HG03439 (cell line): Measurements from ENCODE around the gene SPTBN2.
"Not testable (repeated sequence)": the region's sequence is repeated elsewhere in the genome, so short reads cannot be mapped to it uniquely, and the experiment has no call there.

Experiments used
- ATAC-seq: cut with Tn5 transposase; IDR thresholded peaks from one replicate; pipeline ENCODE4 v1.9.1; 2021; ENCODE audit warnings: mild to moderate bottlenecking, moderate library complexity; ENCODE audit not compliant: unreplicated experiment

Gene SPTBN2

GRCh38 chr11:66646828-66647227, 82.2 kb downstream of the SPTBN2 start:
- ATAC-seq: no peak

DNA sequence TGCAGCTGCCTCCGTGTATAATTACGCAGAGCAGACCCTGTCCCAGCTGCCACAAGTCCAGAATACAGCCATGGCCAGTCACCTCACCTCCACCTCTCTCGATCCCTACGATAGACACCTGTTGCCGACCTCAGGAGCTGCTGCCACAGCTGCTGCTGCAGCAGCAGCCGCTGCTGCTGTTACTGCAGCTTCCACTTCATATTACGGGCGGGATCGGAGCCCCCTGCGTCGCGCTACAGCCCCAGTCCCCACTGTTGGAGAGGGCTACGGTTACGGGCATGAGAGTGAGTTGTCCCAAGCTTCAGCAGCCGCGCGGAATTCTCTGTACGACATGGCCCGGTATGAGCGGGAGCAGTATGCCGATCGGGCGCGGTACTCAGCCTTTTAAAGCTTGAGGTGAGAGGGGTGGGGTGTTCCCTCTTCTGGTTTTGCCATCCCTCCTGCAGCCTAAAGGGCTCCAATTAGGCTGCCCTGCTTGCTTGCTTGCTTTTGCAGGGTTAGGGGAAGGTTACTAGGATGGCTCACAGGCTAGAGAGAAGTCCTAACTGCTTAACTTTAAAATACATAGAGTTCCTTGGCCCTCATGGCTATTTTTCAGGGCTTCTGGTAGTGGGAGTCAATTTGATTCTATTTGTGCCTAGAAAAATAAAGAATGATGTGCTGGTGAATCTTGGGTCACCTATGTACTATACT, 85.1 kb downstream of the SPTBN2 start:
- no peak for ATAC-seq

DNA sequence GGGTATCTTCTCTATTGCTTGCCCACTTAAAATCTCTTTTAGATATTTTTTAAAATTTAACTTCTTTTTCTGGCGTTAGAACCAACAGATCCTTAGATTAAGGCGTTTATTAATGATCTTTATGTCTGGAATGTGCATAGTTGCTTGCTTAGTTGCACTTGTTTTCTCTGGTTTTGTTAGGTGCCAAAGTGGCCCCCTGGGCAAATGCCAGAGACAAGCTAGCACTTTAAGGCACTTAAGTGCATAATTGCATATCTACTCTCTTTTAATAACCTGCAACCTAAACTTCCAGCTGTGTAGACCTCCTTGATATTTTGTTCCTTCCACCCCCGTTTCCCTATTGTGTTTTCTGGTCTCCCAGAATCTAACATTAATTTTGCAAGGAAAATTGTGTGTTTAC, 87.2 kb downstream of the SPTBN2 start:
- no peak for ATAC-seq

DNA sequence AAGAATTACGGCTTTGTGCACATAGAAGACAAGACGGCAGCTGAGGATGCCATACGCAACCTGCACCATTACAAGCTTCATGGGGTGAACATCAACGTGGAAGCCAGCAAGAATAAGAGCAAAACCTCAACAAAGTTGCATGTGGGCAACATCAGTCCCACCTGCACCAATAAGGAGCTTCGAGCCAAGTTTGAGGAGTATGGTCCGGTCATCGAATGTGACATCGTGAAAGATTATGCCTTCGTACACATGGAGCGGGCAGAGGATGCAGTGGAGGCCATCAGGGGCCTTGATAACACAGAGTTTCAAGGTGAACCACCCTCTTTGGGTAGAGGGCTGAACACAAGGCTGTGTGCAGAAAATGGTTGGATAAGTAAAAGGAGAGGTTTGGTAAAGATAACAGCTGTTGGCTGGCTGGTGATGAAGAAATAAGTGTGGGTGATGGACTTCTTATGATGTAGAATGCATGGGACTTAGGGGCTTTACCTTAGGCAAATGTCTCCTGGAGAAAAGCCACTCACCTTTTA, 89.1 kb downstream of the SPTBN2 start:
- ATAC-seq: not testable (repeated sequence)

DNA sequence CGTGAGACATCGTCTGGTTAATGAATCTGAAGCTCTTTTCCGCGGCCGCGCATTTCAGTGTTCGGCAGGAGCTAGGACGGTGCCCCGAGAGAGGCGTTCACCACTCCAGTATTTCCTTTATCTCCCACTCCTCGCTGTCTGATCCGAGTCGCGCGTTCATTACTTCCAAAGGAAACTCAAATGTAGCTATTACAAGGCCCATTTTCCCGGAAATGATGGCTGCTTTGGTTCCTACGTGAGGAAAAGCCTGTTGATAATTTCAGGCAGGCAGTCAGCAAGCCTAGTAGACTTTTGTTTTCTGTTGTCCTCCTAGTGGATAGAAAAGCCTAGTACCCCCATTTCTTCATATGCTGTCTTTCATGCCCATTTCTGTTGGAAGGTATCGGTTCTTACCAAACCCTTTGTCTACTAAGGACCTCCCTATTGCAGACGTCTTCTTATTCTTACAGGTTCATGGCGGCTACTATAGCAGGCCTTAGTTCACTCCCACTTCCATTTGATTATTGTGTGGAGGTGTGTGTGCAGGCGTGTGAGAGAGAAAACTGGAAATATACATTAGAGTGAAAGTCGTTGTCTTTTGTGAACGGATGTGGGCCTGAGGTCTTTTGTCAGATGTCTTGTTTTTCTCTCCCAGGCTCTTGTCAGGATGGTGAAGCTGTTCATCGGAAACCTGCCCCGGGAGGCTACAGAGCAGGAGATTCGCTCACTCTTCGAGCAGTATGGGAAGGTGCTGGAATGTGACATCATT, 89.8 kb downstream of the SPTBN2 start:
- ATAC-seq: no peak

GRCh38 chr11:66638177-66639065, 90.6 kb downstream of the SPTBN2 start, which contains the start of gene RBM4:
Gene RBM4, plus strand, starts transcription at chr11:66638703. Its CDS starts 1,009 bp downstream, at chr11:66639712.
- peak; percentile 94 for ATAC-seq

GRCh38 chr11:66637557-66638176, 91.3 kb downstream of the SPTBN2 start:
- ATAC-seq: no peak

GRCh38 chr11:66636411-66636810, 92.6 kb downstream of the SPTBN2 start:
- ATAC-seq: no peak
